HepG2 (cell line): ENCODE results near the gene MGST2. TPM values are rescaled to one million over a fixed set of nuclear protein-coding genes. Genes with fewer than 3 reads are reported as not detected.

Experiments
- FOSL2 ChIP-seq: sonication (generic); formaldehyde crosslinking; IDR thresholded peaks from 2 replicates; pipeline ENCODE4 v1.4.0; 2020; ENCODE audit warnings: missing genetic modification reagents
- HNF4G ChIP-seq, 2 experiments: sonication (generic) in 1 of 2; formaldehyde crosslinking in 1 of 2; IDR thresholded peaks; 2 replicates each; pipeline versions ENCODE4 v1.4.0 to v1.6.1; 2011 to 2020; ENCODE audit warnings: borderline replicate concordance in 2 of 2, low read depth in 2 of 2, mild to moderate bottlenecking in 2 of 2, low read length in 1 of 2, missing genetic modification reagents in 1 of 2, moderate library complexity in 1 of 2
- KDM2A ChIP-seq: sonication (generic); formaldehyde crosslinking; IDR thresholded peaks from 2 replicates; pipeline ENCODE4 v1.4.0; 2020; ENCODE audit warnings: low read depth, missing genetic modification reagents, borderline replicate concordance
- NCOA2 ChIP-seq: sonication (generic); formaldehyde crosslinking; IDR thresholded peaks from 2 replicates; pipeline ENCODE4 v1.8.0; 2022; ENCODE audit warnings: inconsistent platforms
- NCOA5 ChIP-seq: sonication (generic); formaldehyde crosslinking; IDR thresholded peaks from 2 replicates; pipeline ENCODE4 v1.4.0; 2020; ENCODE audit warnings: missing genetic modification reagents
- PLRG1 ChIP-seq: fragments of 450-650 bp; conservative IDR thresholded peaks from 2 replicates; pipeline ENCODE4 v1.6.1; 2016
- PPARG ChIP-seq: conservative IDR thresholded peaks from 2 replicates; pipeline ENCODE4 v1.6.1; 2016; ENCODE audit warnings: missing biosample characterization, missing genetic modification reagents
- SOX5 ChIP-seq: IDR thresholded peaks from 2 replicates; pipeline ENCODE4 v1.6.1; 2016; ENCODE audit warnings: borderline replicate concordance
- SRF ChIP-seq: IDR thresholded peaks from 2 replicates; pipeline ENCODE4 v1.6.1; 2011; ENCODE audit warnings: mild to moderate bottlenecking, low read depth, low read length, moderate library complexity
- SRSF4 ChIP-seq: fragments of 200-400 bp; formaldehyde crosslinking; IDR thresholded peaks from one replicate; pipeline ENCODE4 v1.6.1; 2018; ENCODE audit warnings: mild to moderate bottlenecking, low read depth, low read length, moderate library complexity; ENCODE audit not compliant: poor library complexity, severe bottlenecking
- TGIF2 ChIP-seq: IDR thresholded peaks from 2 replicates; pipeline ENCODE4 v1.6.1; 2016; ENCODE audit warnings: control low read depth, missing compliant biosample characterization
- ZBTB20 ChIP-seq: sonication (generic); formaldehyde crosslinking; IDR thresholded peaks from 2 replicates; pipeline ENCODE4 v1.8.1; 2023; ENCODE audit warnings: missing genetic modification reagents, low read depth, mild to moderate bottlenecking, borderline replicate concordance
- ZNF160 ChIP-seq: sonication (generic); formaldehyde crosslinking; IDR thresholded peaks from 2 replicates; pipeline ENCODE4 v1.8.0; 2022; ENCODE audit warnings: mild to moderate bottlenecking, inconsistent platforms, missing genetic modification reagents
- ZNF251 ChIP-seq: sonication (generic); formaldehyde crosslinking; IDR thresholded peaks from 2 replicates; pipeline ENCODE4 v1.9.0; 2021; ENCODE audit warnings: mild to moderate bottlenecking, missing genetic modification reagents
- ZNF430 ChIP-seq: sonication (generic); formaldehyde crosslinking; IDR thresholded peaks from 2 replicates; pipeline ENCODE4 v1.9.0; 2021; ENCODE audit warnings: mild to moderate bottlenecking, missing genetic modification reagents
- ZNF446 ChIP-seq: sonication (generic); formaldehyde crosslinking; IDR thresholded peaks from 2 replicates; pipeline ENCODE4 v1.5.0; 2020; ENCODE audit warnings: mild to moderate bottlenecking, missing genetic modification reagents
- polyA plus RNA-seq, 8 experiments: library from polyadenylated mRNA; depleted of rRNA in 3 of 8; stranded (reverse) in 7 of 8; unstranded in 1 of 8; fragments of >200 nt; fragmentation: Illumina TruSeq in 4 of 8; extraction: Trizol in 4 of 8; gene quantifications; 2 replicates each; pipeline versions ENCODE4 v1.2.1 to v1.2.3, GENCODE V29; 2011 to 2016; ENCODE audit warnings: low read depth in 4 of 8, missing spikeins in 1 of 8, mixed read lengths in 1 of 8; ENCODE audit not compliant: insufficient read depth in 1 of 8
- total RNA-seq, 5 experiments: library from RNA; depleted of rRNA; stranded (reverse); fragments of >200 nt; fragmentation: Illumina TruSeq; extraction: Trizol; gene quantifications; 2 replicates each; pipeline ENCODE4 v1.2.3, GENCODE V29; 2016; ENCODE audit warnings: low read depth in 1 of 5
- TF ChIP-seq, protein P1 (sequence below): sonication (generic); formaldehyde crosslinking; conservative IDR thresholded peaks from 2 replicates; pipeline ENCODE4 v1.4.0; 2020; ENCODE audit warnings: mild to moderate bottlenecking, missing genetic modification reagents, moderate library complexity
- TF ChIP-seq, protein P2 (sequence below): sonication (generic); formaldehyde crosslinking; IDR thresholded peaks from 2 replicates; pipeline ENCODE4 v1.5.0; 2020; ENCODE audit warnings: missing genetic modification reagents
- TF ChIP-seq, protein P3 (sequence below): sonication (generic); formaldehyde crosslinking; IDR thresholded peaks from 2 replicates; pipeline ENCODE4 v1.4.0; 2020; ENCODE audit warnings: low read depth, missing genetic modification reagents
- TF ChIP-seq, protein P4 (sequence below): sonication (generic); formaldehyde crosslinking; IDR thresholded peaks from 2 replicates; pipeline ENCODE4 v1.5.0; 2020; ENCODE audit warnings: mild to moderate bottlenecking, missing genetic modification reagents

The MGST2 gene
- total and polyA plus RNA-seq, 2 of the 13 experiments (the other 11 are each of a cell fraction or from before 2014, with no cell fraction given), result 205 to 416 TPM

DNA sequence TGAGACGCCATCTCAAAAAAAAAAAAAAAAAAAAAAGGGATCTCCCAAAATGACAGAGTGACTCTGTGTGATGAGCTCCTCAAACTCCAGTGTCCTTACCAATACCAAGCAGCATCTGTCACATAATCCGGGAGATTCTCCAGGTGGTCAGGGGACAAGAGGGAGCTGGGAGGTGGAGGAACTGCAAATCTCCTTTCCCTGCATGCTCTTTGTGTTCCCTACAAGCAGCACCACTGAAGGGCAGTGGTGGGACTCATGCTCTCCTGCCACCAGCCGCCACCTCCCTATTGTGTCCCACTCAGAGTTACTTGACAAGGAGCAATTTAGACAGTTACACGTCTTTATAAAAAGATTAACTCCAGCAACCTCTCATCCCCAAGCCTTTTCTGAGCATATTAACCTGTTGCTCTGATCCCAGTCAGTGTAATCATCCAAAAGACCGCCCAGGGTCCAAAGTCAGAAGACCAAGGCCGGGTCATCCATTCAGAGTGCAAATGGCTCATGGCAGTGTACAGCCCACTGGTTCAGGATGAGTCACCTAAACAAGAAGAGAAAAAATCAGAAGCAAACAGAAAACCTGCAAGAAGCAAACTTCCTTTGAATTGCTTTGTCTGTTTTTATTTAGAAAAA is 23.6 kb downstream of the MGST2 start (continued):
- TF ChIP-seq, protein P1, sequence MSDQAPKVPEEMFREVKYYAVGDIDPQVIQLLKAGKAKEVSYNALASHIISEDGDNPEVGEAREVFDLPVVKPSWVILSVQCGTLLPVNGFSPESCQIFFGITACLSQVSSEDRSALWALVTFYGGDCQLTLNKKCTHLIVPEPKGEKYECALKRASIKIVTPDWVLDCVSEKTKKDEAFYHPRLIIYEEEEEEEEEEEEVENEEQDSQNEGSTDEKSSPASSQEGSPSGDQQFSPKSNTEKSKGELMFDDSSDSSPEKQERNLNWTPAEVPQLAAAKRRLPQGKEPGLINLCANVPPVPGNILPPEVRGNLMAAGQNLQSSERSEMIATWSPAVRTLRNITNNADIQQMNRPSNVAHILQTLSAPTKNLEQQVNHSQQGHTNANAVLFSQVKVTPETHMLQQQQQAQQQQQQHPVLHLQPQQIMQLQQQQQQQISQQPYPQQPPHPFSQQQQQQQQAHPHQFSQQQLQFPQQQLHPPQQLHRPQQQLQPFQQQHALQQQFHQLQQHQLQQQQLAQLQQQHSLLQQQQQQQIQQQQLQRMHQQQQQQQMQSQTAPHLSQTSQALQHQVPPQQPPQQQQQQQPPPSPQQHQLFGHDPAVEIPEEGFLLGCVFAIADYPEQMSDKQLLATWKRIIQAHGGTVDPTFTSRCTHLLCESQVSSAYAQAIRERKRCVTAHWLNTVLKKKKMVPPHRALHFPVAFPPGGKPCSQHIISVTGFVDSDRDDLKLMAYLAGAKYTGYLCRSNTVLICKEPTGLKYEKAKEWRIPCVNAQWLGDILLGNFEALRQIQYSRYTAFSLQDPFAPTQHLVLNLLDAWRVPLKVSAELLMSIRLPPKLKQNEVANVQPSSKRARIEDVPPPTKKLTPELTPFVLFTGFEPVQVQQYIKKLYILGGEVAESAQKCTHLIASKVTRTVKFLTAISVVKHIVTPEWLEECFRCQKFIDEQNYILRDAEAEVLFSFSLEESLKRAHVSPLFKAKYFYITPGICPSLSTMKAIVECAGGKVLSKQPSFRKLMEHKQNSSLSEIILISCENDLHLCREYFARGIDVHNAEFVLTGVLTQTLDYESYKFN, result peak; percentile 98
- TF ChIP-seq ZNF160 (CRISPR knock-in tag), result no peak
- no peak for TF ChIP-seq PLRG1
- TF ChIP-seq, protein P2, sequence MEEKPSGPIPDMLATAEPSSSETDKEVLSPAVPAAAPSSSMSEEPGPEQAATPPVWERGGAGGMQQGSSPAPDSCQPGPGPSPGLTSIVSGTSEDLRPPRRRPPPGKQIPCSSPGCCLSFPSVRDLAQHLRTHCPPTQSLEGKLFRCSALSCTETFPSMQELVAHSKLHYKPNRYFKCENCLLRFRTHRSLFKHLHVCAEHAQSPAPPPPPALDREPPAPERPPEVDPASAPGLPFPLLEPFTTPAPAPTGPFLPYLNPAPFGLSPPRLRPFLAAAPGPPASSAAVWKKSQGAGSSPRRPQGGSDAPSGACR, result peak; percentile 34
- TF ChIP-seq ZNF251 (CRISPR knock-in tag), result no peak
- TF ChIP-seq ZNF430, result peak; percentile 45; the same call in 1 of the 2 replicates
- peak; percentile 79 for TF ChIP-seq PPARG
- TF ChIP-seq, protein P3, sequence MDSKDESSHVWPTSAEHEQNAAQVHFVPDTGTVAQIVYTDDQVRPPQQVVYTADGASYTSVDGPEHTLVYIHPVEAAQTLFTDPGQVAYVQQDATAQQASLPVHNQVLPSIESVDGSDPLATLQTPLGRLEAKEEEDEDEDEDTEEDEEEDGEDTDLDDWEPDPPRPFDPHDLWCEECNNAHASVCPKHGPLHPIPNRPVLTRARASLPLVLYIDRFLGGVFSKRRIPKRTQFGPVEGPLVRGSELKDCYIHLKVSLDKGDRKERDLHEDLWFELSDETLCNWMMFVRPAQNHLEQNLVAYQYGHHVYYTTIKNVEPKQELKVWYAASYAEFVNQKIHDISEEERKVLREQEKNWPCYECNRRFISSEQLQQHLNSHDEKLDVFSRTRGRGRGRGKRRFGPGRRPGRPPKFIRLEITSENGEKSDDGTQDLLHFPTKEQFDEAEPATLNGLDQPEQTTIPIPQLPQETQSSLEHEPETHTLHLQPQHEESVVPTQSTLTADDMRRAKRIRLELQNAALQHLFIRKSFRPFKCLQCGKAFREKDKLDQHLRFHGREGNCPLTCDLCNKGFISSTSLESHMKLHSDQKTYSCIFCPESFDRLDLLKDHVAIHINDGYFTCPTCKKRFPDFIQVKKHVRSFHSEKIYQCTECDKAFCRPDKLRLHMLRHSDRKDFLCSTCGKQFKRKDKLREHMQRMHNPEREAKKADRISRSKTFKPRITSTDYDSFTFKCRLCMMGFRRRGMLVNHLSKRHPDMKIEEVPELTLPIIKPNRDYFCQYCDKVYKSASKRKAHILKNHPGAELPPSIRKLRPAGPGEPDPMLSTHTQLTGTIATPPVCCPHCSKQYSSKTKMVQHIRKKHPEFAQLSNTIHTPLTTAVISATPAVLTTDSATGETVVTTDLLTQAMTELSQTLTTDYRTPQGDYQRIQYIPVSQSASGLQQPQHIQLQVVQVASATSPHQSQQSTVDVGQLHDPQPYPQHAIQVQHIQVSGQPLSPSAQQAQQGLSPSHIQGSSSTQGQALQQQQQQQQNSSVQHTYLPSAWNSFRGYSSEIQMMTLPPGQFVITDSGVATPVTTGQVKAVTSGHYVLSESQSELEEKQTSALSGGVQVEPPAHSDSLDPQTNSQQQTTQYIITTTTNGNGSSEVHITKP (CRISPR knock-in tag), result 0 out of 2 replicates have a peak, but pooled peaks have one; percentile 10
- peak; percentile 88 for TF ChIP-seq SOX5 (CRISPR knock-in tag)
- TF ChIP-seq KDM2A, result no peak
- TF ChIP-seq HNF4G (IDR thresholded peaks at IDR 0.05; ENCODE audit: borderline replicate concordance, low read depth, low read length), result peak; percentile 99
- TF ChIP-seq HNF4G (CRISPR knock-in tag; IDR thresholded peaks at IDR 0.05; ENCODE audit: borderline replicate concordance, low read depth), result peak; percentile 99
- no peak for TF ChIP-seq SRF
- peak; percentile 99 for TF ChIP-seq FOSL2 (CRISPR knock-in tag)
- TF ChIP-seq NCOA5 (CRISPR knock-in tag), result no peak
- TF ChIP-seq, protein P4, sequence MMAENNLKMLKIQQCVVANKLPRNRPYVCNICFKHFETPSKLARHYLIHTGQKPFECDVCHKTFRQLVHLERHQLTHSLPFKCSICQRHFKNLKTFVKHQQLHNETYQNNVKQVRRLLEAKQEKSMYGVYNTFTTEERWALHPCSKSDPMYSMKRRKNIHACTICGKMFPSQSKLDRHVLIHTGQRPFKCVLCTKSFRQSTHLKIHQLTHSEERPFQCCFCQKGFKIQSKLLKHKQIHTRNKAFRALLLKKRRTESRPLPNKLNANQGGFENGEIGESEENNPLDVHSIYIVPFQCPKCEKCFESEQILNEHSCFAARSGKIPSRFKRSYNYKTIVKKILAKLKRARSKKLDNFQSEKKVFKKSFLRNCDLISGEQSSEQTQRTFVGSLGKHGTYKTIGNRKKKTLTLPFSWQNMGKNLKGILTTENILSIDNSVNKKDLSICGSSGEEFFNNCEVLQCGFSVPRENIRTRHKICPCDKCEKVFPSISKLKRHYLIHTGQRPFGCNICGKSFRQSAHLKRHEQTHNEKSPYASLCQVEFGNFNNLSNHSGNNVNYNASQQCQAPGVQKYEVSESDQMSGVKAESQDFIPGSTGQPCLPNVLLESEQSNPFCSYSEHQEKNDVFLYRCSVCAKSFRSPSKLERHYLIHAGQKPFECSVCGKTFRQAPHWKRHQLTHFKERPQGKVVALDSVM (CRISPR knock-in tag), result 0 out of 2 replicates have a peak, but pooled peaks have one; percentile 13
- no peak for TF ChIP-seq SRSF4
- peak; percentile 96 for TF ChIP-seq NCOA2 (CRISPR knock-in tag)
- TF ChIP-seq ZBTB20 (CRISPR knock-in tag), result peak; percentile 69; the same call in 1 of the 2 replicates
- peak; percentile 34; the same call in 1 of the 2 replicates for TF ChIP-seq TGIF2 (CRISPR knock-in tag)
- TF ChIP-seq ZNF446 (CRISPR knock-in tag), result no peak
